HepG2 (cell line): ENCODE results near the gene CYB561.
"Not testable (repeated sequence)": the region's sequence is repeated elsewhere in the genome, so short reads cannot be mapped to it uniquely, and the experiment has no call there.

Experiments
- CEBPB ChIP-seq: IDR thresholded peaks from 2 replicates; pipeline ENCODE4 v1.6.1; 2011; ENCODE audit warnings: low read depth, low read length, improper control_type of control experiment, borderline replicate concordance
- KAT8 ChIP-seq: IDR thresholded peaks from 2 replicates; pipeline ENCODE4 v1.6.1; 2016; ENCODE audit warnings: missing genetic modification reagents, missing compliant biosample characterization
- MAX ChIP-seq: IDR thresholded peaks from 2 replicates; pipeline ENCODE4 v1.6.1; 2012; ENCODE audit warnings: inconsistent platforms
- PATZ1 ChIP-seq: sonication (generic); formaldehyde crosslinking; IDR thresholded peaks from 2 replicates; pipeline ENCODE4 v1.4.0; 2020; ENCODE audit warnings: missing genetic modification reagents
- RBAK ChIP-seq: sonication (generic); formaldehyde crosslinking; IDR thresholded peaks from 2 replicates; pipeline ENCODE4 v1.5.1; 2020; ENCODE audit warnings: mild to moderate bottlenecking, missing genetic modification reagents
- RNF2 ChIP-seq: fragments of 450-650 bp; conservative IDR thresholded peaks from 2 replicates; pipeline ENCODE4 v1.6.1; 2016; ENCODE audit warnings: low read depth
- SIN3A ChIP-seq: IDR thresholded peaks from 2 replicates; pipeline ENCODE4 v1.6.1; 2011; ENCODE audit warnings: low read depth, mild to moderate bottlenecking, control low read depth, low read length, borderline replicate concordance
- ZBTB38 ChIP-seq: sonication (generic); formaldehyde crosslinking; IDR thresholded peaks from 2 replicates; pipeline ENCODE4 v1.5.1; 2020; ENCODE audit warnings: mild to moderate bottlenecking, missing genetic modification reagents
- TF ChIP-seq, protein P1 (sequence below): sonication (generic); formaldehyde crosslinking; conservative IDR thresholded peaks from 2 replicates; pipeline ENCODE4 v1.8.1; 2023; ENCODE audit warnings: missing genetic modification reagents

GRCh38 chr17:63468099-63468498, 22.0 kb upstream of the CYB561 start:
- TF ChIP-seq ZBTB38 (CRISPR knock-in tag); MAX; KAT8; RNF2; SIN3A; RBAK (CRISPR knock-in tag); CEBPB; PATZ1 (CRISPR knock-in tag): not testable (repeated sequence)
- TF ChIP-seq, protein P1, sequence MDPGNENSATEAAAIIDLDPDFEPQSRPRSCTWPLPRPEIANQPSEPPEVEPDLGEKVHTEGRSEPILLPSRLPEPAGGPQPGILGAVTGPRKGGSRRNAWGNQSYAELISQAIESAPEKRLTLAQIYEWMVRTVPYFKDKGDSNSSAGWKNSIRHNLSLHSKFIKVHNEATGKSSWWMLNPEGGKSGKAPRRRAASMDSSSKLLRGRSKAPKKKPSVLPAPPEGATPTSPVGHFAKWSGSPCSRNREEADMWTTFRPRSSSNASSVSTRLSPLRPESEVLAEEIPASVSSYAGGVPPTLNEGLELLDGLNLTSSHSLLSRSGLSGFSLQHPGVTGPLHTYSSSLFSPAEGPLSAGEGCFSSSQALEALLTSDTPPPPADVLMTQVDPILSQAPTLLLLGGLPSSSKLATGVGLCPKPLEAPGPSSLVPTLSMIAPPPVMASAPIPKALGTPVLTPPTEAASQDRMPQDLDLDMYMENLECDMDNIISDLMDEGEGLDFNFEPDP (CRISPR knock-in tag) = not testable (repeated sequence)
